Activated CD8-positive, alpha-beta memory T cell treated with anti-CD3 and anti-CD28 coated beads for 1 hour (primary cell): ENCODE results near the gene ACE.

Experiments used
- DNase-seq, 2 donors: peaks; one replicate each; pipeline ENCODE4 v3.0.0-alpha.2; 2020; ENCODE audit warnings: low read depth in 1 of 2; ENCODE audit errors: extremely low read depth in 1 of 2

The ACE gene

DNA sequence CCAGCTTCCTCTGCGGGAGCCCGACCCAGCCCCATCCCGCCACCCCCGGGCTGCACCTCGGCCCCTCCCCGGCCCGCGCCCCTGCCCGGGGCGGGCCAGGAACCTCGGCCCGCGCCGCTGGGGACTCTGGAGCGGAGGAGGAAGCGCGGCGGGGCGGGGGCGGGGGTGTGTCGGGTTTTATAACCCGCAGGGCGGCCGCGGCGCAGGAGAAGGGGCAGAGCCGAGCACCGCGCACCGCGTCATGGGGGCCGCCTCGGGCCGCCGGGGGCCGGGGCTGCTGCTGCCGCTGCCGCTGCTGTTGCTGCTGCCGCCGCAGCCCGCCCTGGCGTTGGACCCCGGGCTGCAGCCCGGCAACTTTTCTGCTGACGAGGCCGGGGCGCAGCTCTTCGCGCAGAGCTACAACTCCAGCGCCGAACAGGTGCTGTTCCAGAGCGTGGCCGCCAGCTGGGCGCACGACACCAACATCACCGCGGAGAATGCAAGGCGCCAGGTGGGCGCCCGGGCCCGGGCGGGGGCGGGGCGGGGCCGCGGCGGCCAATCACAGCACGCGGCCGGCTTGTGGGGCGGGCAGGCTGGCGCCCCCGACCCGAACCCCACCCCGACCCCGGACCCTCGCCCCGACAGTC, at the start of gene ACE:
Gene ACE (plus strand): TSS at position 208 of the 626 bp plus-strand sequence. CDS start 34 bp downstream, at position 242.
- no peak for DNase-seq

DNA sequence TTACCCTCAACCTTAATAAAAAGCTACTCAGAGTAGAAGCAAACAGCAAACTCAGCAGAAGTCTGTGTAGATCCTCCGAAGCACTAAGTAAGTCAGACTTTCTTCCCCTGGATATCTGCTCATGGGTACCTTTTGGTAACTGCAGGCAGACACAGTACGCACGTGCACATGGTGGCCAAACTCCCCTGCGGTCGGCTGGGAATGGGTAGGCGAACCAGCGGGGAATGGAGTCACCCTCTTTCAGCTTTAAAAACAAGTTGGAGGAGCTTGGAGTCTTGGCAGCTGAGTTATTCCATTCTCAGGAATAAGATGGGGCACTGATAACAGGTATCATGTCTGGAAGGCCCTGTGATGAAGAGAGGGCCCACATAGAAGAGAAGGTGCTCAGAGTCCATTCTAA, 47.1 kb upstream of the ACE start:
- no peak for DNase-seq

- no peak for DNase-seq
Observed at GRCh38 chr17:63430223-63430622, 46.6 kb upstream of the ACE start.

- no peak for DNase-seq
Observed at GRCh38 chr17:63431618-63431938, 45.3 kb upstream of the ACE start.

GRCh38 chr17:63431939-63432804, 44.7 kb upstream of the ACE start:
- DNase-seq, result no peak

- DNase-seq, result no peak
Observed at GRCh38 chr17:63433746-63434591, 42.9 kb upstream of the ACE start.

DNA sequence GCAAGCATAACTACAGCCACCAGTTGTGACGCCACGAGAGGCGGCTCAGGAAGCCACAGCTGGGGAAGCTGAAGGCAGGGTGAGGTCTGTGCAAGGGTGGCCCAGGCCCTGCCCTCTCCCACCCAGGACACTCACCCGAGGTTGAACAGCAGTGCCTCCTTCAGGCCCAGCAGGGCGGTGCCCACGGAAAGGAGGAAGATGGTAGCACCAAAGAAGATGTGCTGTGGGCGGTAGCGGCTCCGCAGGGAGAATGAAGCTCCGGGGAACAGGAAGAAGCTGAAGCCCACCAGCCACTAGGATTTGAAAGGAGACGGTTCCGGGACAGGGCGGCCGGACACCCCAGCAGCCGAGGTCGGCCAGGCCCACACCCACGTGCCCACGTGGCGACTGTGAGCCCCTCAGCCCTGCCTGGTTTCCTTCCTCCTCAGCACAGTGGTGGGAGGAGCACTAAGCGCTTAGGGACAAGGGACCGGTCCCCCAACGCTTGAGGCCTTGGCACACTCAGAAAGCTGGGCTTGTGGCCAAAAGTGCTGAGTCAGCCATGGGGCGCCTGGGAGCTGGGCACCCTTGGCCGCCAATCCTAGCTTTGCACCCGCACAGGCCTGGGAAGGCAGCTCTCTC, 41.8 kb upstream of the ACE start:
- peak in 1 of 2 donors; percentile 22 for DNase-seq

GRCh38 chr17:63435681-63436522, 41.0 kb upstream of the ACE start:
- DNase-seq, result no peak

- DNase-seq, result no peak
Observed at GRCh38 chr17:63436523-63437110, 40.2 kb upstream of the ACE start.

- no peak for DNase-seq
Observed at GRCh38 chr17:63437287-63438091, 39.4 kb upstream of the ACE start.

GRCh38 chr17:63438092-63439051, 38.5 kb upstream of the ACE start:
- no peak for DNase-seq

- DNase-seq, result no peak
Observed at GRCh38 chr17:63439687-63440086, 37.2 kb upstream of the ACE start.

GRCh38 chr17:63440127-63440769, 36.6 kb upstream of the ACE start:
- no peak for DNase-seq

GRCh38 chr17:63440770-63441335, 36.0 kb upstream of the ACE start:
- no peak for DNase-seq

DNA sequence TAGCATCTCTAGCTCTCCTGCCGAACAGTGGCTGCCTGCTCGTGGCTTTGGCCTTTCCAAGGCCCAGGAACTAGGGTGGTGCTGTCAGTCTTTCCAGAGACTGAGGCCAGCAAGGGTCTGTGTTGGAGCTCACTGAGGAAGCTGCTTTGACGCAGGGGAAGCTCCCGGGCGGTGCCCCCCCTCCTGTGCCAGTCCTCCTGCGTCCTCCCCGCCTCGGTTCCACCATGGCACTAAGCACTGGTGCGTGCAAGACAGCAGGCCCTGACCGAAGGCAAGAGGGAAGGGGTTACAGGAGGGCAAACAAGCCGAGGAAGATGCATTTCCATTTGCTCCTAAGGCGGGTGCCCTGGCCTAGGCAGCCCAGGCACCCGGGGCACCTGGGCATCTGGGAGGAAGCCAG, 35.2 kb upstream of the ACE start:
- no peak for DNase-seq

- DNase-seq, result no peak
Observed at GRCh38 chr17:63442074-63442473, 34.8 kb upstream of the ACE start.

DNA sequence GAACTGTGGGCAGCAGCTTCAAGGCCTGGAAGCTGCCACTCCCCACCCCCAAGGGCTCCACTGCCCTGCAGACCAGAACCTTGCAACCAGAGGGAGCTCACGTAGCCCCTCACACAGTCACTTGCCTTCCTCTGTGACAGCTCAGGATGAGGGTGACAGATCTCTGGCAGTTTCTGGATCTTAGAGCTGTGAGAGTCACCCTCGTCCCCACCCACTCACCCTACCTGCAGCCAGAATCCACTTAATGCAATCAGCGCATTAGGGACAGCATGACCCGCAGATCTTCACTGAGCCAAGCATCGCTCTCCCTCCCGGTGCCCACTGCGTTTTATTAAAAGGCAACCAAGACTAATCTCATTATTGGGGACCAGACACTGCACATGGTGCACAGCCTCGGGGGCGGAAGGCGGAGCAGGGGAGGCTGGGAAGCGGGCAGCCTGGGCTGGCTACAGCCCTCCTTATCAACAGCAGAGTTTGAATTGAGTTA, 34.3 kb upstream of the ACE start:
- DNase-seq, result no peak
